ENCODE results near the gene CDC42EP4.

DNA sequence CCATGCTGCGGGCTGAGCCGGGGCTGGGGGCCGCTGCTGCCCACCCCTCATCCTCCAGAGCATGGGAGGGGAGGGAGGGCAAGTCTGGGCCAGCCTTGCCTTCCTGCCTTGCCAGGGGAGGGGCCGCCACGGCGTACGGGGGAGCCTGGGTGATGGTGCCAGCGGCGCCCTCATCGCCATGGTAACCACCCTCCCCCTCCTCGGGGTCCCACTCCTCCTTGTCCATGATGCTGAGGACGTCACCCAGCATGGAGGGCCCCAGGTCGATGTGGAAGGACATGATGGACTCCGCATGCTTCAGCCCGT, 26.2 kb downstream of the CDC42EP4 start:
- TF ChIP-seq CTCF (IDR thresholded peaks at IDR 0.05 in 4 of 5, conservative IDR thresholded peaks at IDR 0.05 in 1 of 5) (no peak), POLR2A (IDR thresholded peaks at IDR 0.05) (no peak)
